K562 (cell line): ENCODE results near the gene TMEM131L. TPM values are rescaled to one million over a fixed set of nuclear protein-coding genes. Genes with fewer than 3 reads are reported as not detected.
A peak's percentile ranks its signal among the peaks of the same experiment; 100 is the strongest.

Experiments used
- CBX3 ChIP-seq, 2 experiments: IDR thresholded peaks; 1 replicate in 1 of 2; 2 replicates in 1 of 2; pipeline ENCODE4 v1.6.1; 2012; ENCODE audit warnings: inconsistent platforms in 2 of 2, low read length in 2 of 2, borderline replicate concordance in 1 of 2, control low read depth in 1 of 2
- CHD4 ChIP-seq: fragments of 200-600 bp; sonication (generic); IDR thresholded peaks from 3 replicates; pipeline ENCODE4 v1.6.1; 2012; ENCODE audit warnings: low read depth, mild to moderate bottlenecking, mixed read lengths, low read length, inconsistent platforms; ENCODE audit not compliant: insufficient read depth, insufficient replicate concordance, poor library complexity, severe bottlenecking
- HSF4 ChIP-seq: fragments of 250-450 bp; sonication (Bioruptor Pico); IDR thresholded peaks from 2 replicates; pipeline ENCODE4 v2.1.2; 2022; ENCODE audit warnings: mild to moderate bottlenecking, moderate library complexity, borderline replicate concordance
- JUN ChIP-seq, 2 experiments: sonication (generic) in 1 of 2; formaldehyde crosslinking in 1 of 2; IDR thresholded peaks; 2 replicates each; pipeline versions ENCODE4 v1.6.1 to v1.8.0; 2012 to 2022; ENCODE audit warnings: borderline replicate concordance in 2 of 2, mild to moderate bottlenecking in 2 of 2, improper control_type of control experiment in 1 of 2, low read depth in 1 of 2, low read length in 1 of 2, missing genetic modification reagents in 1 of 2
- MYC ChIP-seq, 2 experiments: fragments of 250-450 bp in 1 of 2; sonication (Bioruptor Pico) in 1 of 2; IDR thresholded peaks; 2 replicates each; pipeline versions ENCODE4 v1.5.1 to v1.6.1; 2012 to 2021; ENCODE audit warnings: low read depth in 2 of 2, borderline replicate concordance in 1 of 2, improper control_type of control experiment in 1 of 2, low read length in 1 of 2, mild to moderate bottlenecking in 1 of 2, moderate library complexity in 1 of 2
- NFIC ChIP-seq: fragments of 450-650 bp; IDR thresholded peaks from 2 replicates; pipeline ENCODE4 v1.6.1; 2017; ENCODE audit warnings: mild to moderate bottlenecking, inconsistent platforms
- NR2C2 ChIP-seq, 2 experiments: fragments of 200-800 bp in 1 of 2; sonication (Bioruptor generic) in 1 of 2; sonication (generic) in 1 of 2; formaldehyde crosslinking in 1 of 2; IDR thresholded peaks; 2 replicates each; pipeline versions ENCODE4 v1.6.1 to v1.8.0; 2016 to 2022; ENCODE audit warnings: mild to moderate bottlenecking in 1 of 2, missing compliant biosample characterization in 1 of 2, missing genetic modification characterization in 1 of 2, missing genetic modification reagents in 1 of 2
- NR4A1 ChIP-seq, 2 experiments: fragments of 250-450 bp in 1 of 2; fragments of 450-650 bp in 1 of 2; sonication (Bioruptor Pico) in 1 of 2; IDR thresholded peaks; 2 replicates each; pipeline versions ENCODE4 v1.4.0 to v1.6.1; 2016 to 2020; ENCODE audit warnings: mild to moderate bottlenecking in 2 of 2, missing compliant biosample characterization in 1 of 2, missing genetic modification characterization in 1 of 2, moderate library complexity in 1 of 2
- PCBP2 ChIP-seq: fragments of 200-400 bp; formaldehyde crosslinking; IDR thresholded peaks from 2 replicates; pipeline ENCODE4 v1.6.1; 2018; ENCODE audit warnings: low read length, low read depth, mild to moderate bottlenecking, moderate library complexity; ENCODE audit not compliant: poor library complexity, severe bottlenecking
- POLR2H ChIP-seq: IDR thresholded peaks from 2 replicates; pipeline ENCODE4 v1.6.1; 2016; ENCODE audit warnings: missing genetic modification characterization, low read depth, mild to moderate bottlenecking, control low read depth, missing compliant biosample characterization, moderate library complexity
- SAP30 ChIP-seq: fragments of 200-600 bp; sonication (generic); IDR thresholded peaks from 2 replicates; pipeline ENCODE4 v1.6.1; 2012; ENCODE audit warnings: borderline replicate concordance, low read depth, mild to moderate bottlenecking, moderate library complexity, low read length, control low read depth, inconsistent platforms; ENCODE audit not compliant: insufficient read depth, poor library complexity, severe bottlenecking
- SIX5 ChIP-seq, 2 experiments: IDR thresholded peaks; 2 replicates each; pipeline ENCODE4 v1.6.1; 2011; ENCODE audit warnings: low read length in 2 of 2, borderline replicate concordance in 1 of 2, low read depth in 1 of 2, mild to moderate bottlenecking in 1 of 2, moderate library complexity in 1 of 2; ENCODE audit not compliant: insufficient read depth in 1 of 2
- TAF15 ChIP-seq: fragments of 200-400 bp; formaldehyde crosslinking; IDR thresholded peaks from 2 replicates; pipeline ENCODE4 v1.6.1; 2017; ENCODE audit warnings: mild to moderate bottlenecking, low read depth, low read length, moderate library complexity
- YY1 ChIP-seq, 3 experiments: IDR thresholded peaks; 2 replicates each; pipeline ENCODE4 v1.6.1; 2011; ENCODE audit warnings: low read length in 2 of 3, mild to moderate bottlenecking in 2 of 3, moderate library complexity in 2 of 3, borderline replicate concordance in 1 of 3, control low read depth in 1 of 3, low read depth in 1 of 3; ENCODE audit not compliant: insufficient read depth in 3 of 3, insufficient replicate concordance in 2 of 3, control insufficient read depth in 1 of 3, insufficient read length in 1 of 3; ENCODE audit errors: extremely low read depth in 1 of 3
- ZNF76 ChIP-seq: fragments of 250-450 bp; sonication (Bioruptor Pico); IDR thresholded peaks from 2 replicates; pipeline ENCODE4 v1.4.0; 2020; ENCODE audit warnings: mild to moderate bottlenecking, moderate library complexity, borderline replicate concordance
- ZSCAN29 ChIP-seq: fragments of 450-650 bp; IDR thresholded peaks from 2 replicates; pipeline ENCODE4 v1.6.1; 2017
- polyA plus RNA-seq, 8 experiments: library from polyadenylated mRNA; depleted of rRNA in 4 of 8; stranded (reverse) in 5 of 8; unstranded in 3 of 8; fragments of >200 nt; fragmentation: Nextera tagmentation in 2 of 8; fragmentation: Illumina TruSeq in 1 of 8; extraction: Ambion mirVana in 2 of 8; extraction: Trizol in 1 of 8; gene quantifications; 2 replicates each; pipeline versions ENCODE4 v1.2.1 to v1.2.3, GENCODE V29; 2011 to 2014; ENCODE audit warnings: inconsistent platforms in 1 of 8, missing spikeins in 1 of 8
- total RNA-seq, 7 experiments: library from RNA; depleted of rRNA in 6 of 7; stranded (reverse); fragments of >200 nt in 6 of 7; fragmentation: Illumina TruSeq in 2 of 7; extraction: Trizol in 2 of 7; gene quantifications; 2 replicates each; pipeline versions ENCODE4 v1.2.1 to v1.2.3, GENCODE V29; 2011 to 2021; ENCODE audit warnings: low replicate concordance in 1 of 7
- TF ChIP-seq, protein P1 (sequence below): fragments of 200-800 bp; sonication (Bioruptor generic); IDR thresholded peaks from 2 replicates; pipeline ENCODE4 v1.6.1; 2017; ENCODE audit warnings: missing genetic modification characterization, missing compliant biosample characterization
- TF ChIP-seq, protein P2 (sequence below): sonication (generic); formaldehyde crosslinking; IDR thresholded peaks from 2 replicates; pipeline ENCODE4 v1.8.1; 2023; ENCODE audit warnings: mild to moderate bottlenecking, missing genetic modification reagents

Gene TMEM131L
- total and polyA plus RNA-seq, 9 of the 15 experiments (the other 6 are each of a cell fraction or from before 2014, with no cell fraction given) = 1.2 to 20.8 (median 12.9) TPM

- TF ChIP-seq CHD4 (no peak), NFIC (peak; percentile 40; the same call in 1 of the 2 replicates), SAP30 (no peak), SIX5 (IDR thresholded peaks at IDR 0.05; ENCODE audit: borderline replicate concordance in 1 of 2, insufficient read depth in 1 of 2, low read depth in 1 of 2, low read length in 2 of 2) (no peak), MYC (IDR thresholded peaks at IDR 0.05; ENCODE audit: low read depth, low read length) (peak; percentile 24; the same call in 1 of the 2 replicates), MYC (CRISPR knock-in tag; IDR thresholded peaks at IDR 0.05; ENCODE audit: borderline replicate concordance, low read depth) (no peak), JUN (IDR thresholded peaks at IDR 0.05; ENCODE audit: borderline replicate concordance, low read depth, low read length) (peak; percentile 17; the same call in 1 of the 2 replicates), JUN (CRISPR knock-in tag; IDR thresholded peaks at IDR 0.05; ENCODE audit: borderline replicate concordance) (no peak), TAF15 (no peak), HSF4 (CRISPR knock-in tag) (no peak; the same call in 1 of the 2 replicates), POLR2H (no peak), NR4A1 (CRISPR knock-in tag; IDR thresholded peaks at IDR 0.05) (no peak), NR4A1 (tag; IDR thresholded peaks at IDR 0.05) (0 out of 2 replicates have a peak, but pooled peaks have one; percentile 52), PCBP2 (no peak), ZNF76 (CRISPR knock-in tag) (no peak), NR2C2 (CRISPR knock-in tag; IDR thresholded peaks at IDR 0.05) (no peak), NR2C2 (tag; IDR thresholded peaks at IDR 0.05) (no peak), YY1 (IDR thresholded peaks at IDR 0.05; ENCODE audit: borderline replicate concordance in 1 of 3, control insufficient read depth in 1 of 3, extremely low read depth in 1 of 3, insufficient read depth in 3 of 3, insufficient read length in 1 of 3, insufficient replicate concordance in 2 of 3, low read depth in 1 of 3, low read length in 2 of 3) (peak in 1 of 3 experiments; percentile 24), ZSCAN29 (no peak), CBX3 (IDR thresholded peaks at IDR 0.05; ENCODE audit: borderline replicate concordance in 1 of 2, low read length in 2 of 2) (peak in 1 of 2 experiments; percentile 82; a peak in 1 of 3 replicates)
- TF ChIP-seq, protein P1, sequence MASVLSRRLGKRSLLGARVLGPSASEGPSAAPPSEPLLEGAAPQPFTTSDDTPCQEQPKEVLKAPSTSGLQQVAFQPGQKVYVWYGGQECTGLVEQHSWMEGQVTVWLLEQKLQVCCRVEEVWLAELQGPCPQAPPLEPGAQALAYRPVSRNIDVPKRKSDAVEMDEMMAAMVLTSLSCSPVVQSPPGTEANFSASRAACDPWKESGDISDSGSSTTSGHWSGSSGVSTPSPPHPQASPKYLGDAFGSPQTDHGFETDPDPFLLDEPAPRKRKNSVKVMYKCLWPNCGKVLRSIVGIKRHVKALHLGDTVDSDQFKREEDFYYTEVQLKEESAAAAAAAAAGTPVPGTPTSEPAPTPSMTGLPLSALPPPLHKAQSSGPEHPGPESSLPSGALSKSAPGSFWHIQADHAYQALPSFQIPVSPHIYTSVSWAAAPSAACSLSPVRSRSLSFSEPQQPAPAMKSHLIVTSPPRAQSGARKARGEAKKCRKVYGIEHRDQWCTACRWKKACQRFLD (CRISPR knock-in tag) = 0 out of 2 replicates have a peak, but pooled peaks have one; percentile 40
- TF ChIP-seq, protein P2, sequence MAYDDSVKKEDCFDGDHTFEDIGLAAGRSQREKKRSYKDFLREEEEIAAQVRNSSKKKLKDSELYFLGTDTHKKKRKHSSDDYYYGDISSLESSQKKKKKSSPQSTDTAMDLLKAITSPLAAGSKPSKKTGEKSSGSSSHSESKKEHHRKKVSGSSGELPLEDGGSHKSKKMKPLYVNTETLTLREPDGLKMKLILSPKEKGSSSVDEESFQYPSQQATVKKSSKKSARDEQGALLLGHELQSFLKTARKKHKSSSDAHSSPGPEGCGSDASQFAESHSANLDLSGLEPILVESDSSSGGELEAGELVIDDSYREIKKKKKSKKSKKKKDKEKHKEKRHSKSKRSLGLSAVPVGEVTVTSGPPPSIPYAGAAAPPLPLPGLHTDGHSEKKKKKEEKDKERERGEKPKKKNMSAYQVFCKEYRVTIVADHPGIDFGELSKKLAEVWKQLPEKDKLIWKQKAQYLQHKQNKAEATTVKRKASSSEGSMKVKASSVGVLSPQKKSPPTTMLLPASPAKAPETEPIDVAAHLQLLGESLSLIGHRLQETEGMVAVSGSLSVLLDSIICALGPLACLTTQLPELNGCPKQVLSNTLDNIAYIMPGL (CRISPR knock-in tag) = no peak
Measured at GRCh38 chr4:153432965-153433753, 33.0 kb upstream of the TMEM131L start (continued).
